ENCODE results near the gene VWC2.

The VWC2 gene

DNA sequence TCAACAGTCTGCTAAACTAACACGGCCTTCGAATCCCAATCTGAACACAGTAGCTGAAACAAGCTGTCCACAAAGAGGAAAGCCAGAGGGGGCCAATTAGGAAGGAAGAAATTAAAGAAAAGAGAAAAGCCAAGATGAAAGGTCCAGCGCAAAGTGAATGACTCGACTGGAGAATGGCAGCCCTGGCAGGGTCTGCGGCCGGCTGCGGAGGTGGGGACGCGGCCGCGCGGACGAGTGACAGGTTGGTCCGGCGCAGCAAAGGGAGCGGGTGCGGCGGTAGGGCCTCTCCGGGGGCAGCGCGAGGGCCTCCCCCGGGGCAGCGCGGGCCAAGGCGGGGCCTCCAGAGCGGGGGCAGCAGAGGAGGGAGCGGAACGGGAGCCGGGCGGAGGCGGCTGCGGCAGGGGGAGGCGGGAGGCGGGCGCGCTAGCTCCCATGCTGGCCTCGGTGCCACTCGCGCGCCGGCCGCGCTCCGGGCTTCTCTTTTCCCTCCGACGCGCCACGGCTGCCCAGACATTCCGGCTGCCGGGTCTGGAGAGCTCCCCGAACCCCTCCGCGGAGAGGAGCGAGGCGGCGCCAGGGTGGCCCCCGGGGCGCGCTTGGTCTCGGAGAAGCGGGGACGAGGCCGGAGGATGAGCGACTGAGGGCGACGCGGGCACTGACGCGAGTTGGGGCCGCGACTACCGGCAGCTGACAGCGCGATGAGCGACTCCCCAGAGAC lies at the start of gene VWC2:
VWC2 (plus strand) TSS at position 421 of the 718 bp plus-strand sequence. CDS start 1,798 bp downstream, outside the sequence.
- DNase-seq = no peak

DNA sequence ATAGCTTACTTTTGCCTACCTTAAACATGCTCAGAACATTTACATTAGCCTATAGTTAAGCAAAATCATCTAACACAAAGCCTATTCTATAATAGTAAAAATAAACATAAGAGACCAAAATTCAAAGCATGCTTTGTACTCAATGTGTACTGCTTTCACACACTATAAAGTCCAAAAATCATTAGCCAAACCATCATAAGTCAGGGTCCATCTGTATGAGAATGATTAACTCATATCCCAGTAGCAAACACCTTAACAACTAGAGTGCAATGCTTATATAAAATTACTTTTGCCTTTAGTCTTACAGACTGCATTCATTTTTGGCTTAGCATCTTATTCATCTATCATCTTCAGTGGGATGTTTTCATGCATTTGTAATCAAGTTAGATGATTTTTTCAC lies 49.4 kb upstream of the VWC2 start:
- no peak for DNase-seq

DNA sequence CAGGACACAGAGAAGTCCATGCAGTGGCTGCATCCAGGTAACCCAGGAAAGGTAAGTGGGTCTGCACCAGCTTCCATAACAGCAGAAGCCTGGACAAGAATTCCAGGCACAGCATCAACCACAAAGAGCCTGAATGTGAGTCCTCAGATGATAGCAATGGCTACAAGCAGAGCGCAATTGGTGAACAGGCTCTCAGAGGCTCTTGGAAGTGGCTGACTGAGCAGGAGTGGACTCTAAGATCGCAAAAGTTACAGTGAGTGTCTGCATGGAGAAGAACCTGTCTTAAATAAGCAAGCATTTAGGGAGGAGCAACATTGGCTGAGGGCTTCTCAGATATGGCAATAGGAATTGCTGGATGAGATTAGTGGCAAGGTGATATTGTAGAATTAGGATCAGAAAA lies 41.6 kb upstream of the VWC2 start:
- no peak for DNase-seq

GRCh38 chr7:49762666-49763065 lies 10.8 kb upstream of the VWC2 start:
- DNase-seq = no peak

GRCh38 chr7:49763791-49764190 lies 9.6 kb upstream of the VWC2 start:
- DNase-seq = no peak

GRCh38 chr7:49766966-49767365 lies 6.5 kb upstream of the VWC2 start:
- DNase-seq = no peak

DNA sequence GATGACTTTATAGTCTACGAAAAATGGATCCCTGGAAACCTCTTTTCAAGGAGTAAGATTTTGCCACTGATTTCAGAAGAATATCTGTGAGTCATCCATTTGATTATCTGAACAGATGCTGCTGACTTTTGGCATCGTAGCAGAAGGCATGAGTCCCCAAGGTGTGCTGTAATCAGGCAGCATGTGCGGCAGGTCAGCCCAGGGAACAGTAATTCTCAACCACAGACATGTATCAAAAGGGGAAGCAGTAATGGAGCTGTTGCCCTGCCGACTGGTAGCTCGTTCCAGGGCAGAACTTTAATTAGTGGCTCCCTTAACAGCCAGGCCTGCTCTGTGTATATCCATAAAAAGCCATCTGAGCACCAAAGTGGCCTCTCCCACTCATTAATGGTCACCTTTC lies 5.7 kb upstream of the VWC2 start:
- no peak for DNase-seq

GRCh38 chr7:49768254-49768653 lies 5.2 kb upstream of the VWC2 start:
- no peak for DNase-seq

DNA sequence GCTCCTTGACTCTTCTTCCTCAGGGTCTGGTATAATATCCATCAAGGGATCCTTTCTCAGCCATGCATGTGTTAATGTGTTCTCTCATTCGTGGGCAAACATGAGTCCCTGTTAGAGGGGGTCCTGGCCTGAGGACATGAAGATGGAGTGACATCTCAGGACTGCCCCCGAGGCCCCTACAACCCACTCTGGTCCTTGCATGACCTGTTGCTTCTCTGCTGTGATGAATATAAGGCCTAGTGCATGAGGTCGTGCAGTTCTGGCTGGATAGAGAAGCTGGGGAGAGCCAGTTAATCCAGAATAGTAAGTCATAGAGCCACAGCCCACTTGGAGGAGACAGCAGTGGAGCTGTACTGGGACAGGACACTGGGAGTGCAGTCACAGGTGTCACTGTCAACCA lies 4.6 kb upstream of the VWC2 start:
- no peak for DNase-seq

DNA sequence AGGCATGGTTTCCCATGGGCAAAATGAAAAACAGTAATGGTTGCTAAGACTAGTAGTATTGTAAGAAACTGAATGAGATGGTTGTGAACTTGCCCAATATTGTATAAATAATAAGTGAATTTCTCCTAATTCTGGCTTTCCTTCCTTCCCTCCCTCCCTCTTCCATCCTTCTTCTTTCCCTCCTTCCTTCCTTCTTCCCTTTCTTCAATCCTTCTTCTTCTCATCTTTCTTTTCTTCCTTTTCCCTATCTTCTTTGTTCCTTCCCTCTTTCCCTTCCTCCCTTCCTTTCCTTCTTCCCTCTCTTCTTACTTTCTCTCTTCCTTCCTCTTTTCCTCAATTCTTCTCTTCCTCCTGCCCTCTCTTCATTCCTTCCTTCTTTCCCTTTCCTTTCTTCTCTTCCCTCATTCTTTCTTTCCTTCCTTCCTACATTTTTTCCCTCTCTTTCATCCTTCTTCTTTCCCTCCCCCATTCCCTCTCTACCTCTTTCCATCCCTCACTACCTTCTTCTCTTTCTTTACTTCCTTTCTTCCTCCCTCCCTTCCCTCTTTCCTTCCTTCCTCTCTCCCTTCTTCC lies 4.1 kb upstream of the VWC2 start:
- DNase-seq = no peak

GRCh38 chr7:49770838-49771237 lies 2.6 kb upstream of the VWC2 start:
- no peak for DNase-seq

GRCh38 chr7:49771427-49772176 lies 1.8 kb upstream of the VWC2 start:
- no peak for DNase-seq

DNA sequence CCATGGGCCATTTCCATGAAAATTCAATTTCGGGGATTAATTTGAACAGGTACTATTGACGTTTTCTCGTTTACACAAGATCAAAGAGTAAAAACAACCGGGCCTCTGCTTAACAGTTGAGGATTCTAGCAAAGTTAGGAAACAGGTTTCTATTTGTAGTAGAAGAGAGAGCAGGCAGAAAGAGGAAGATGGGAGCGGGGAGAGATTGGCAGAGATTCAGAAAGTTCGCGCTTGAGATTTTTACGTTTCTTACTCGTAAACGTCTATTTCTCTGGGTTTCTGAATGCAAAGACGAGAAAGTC lies 571 bp upstream of the VWC2 start:
- DNase-seq = no peak

DNA sequence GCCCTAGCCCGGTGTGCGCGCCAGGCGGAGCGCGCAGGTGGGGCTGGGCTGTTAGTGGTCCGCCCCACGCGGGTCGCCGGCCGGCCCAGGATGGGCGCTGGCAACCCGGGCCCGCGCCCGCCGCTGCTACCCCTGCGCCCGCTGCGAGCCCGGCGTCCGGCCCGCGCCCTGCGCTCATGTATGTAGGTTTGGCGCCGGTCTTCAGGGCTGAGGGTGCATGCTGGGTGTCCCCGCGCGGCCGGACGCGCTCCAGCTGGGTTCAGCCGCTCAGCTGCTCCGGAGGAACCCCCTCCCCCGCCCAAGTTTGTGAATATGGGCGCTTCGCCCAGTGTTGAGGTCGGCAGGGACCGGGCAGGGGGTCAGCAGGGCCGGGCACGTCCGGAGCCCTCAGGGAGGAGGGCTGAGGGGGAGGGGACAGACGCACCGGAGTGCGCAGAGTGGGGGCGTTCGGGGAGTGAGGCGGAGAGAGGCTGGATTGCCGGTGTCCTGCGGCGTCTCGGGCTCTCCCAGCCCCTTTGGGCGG lies 559 bp downstream of the VWC2 start:
- DNase-seq = no peak

DNA sequence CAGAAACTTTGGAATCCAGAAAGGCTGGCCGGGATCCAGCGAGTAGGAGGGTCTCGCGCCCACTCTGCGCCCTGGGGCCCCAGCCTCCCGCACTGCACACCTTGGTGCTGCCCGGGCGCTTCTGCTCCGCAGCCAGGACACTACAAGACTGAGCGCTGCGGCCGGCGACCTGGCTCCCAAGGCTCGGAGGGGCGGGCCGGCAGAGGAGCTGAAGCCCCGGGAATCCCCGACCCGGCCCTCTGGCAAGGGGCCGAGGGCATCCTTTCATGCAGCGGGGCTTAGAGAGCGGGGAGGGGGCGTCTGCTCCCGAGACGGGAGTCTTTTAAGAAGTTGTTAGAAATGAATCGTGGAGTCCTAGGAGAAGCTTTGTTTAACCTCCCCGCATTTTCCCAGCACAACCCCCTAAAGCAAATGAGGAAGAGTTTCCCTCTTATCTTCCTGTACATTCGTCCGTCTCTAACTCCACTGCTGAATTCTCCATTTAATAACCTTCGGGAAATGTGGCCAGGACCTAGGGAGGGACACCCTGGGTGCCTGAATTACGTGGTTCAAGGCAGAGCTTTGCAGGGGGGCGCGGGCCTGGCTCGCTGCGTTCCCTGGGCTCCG lies 1.1 kb downstream of the VWC2 start:
- no peak for DNase-seq

DNA sequence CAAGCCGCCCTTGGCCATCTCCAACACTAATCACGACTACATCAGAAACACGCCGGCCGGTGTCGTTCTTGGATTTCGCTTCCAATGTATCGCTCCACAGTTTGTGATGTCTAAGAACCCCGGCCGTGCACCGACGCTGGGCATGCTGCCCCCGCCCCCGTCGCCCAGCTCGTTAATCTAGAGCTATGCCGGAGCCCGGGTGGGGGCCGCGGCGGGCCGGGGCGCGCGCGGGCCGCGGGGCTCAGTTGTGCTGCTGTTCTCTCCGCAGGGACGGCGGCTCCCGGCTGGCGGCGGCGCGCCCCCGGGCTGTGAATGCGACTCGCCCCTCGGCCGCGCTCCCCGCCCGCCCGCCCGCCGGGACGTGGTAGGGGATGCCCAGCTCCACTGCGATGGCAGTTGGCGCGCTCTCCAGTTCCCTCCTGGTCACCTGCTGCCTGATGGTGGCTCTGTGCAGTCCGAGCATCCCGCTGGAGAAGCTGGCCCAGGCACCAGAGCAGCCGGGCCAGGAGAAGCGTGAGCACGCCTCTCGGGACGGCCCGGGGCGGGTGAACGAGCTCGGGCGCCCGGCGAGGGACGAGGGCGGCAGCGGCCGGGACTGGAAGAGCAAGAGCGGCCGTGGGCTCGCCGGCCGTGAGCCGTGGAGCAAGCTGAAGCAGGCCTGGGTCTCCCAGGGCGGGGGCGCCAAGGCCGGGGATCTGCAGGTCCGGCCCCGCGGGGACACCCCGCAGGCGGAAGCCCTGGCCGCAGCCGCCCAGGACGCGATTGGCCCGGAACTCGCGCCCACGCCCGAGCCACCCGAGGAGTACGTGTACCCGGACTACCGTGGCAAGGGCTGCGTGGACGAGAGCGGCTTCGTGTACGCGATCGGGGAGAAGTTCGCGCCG lies 1.9 kb downstream of the VWC2 start:
- DNase-seq = no peak

DNA sequence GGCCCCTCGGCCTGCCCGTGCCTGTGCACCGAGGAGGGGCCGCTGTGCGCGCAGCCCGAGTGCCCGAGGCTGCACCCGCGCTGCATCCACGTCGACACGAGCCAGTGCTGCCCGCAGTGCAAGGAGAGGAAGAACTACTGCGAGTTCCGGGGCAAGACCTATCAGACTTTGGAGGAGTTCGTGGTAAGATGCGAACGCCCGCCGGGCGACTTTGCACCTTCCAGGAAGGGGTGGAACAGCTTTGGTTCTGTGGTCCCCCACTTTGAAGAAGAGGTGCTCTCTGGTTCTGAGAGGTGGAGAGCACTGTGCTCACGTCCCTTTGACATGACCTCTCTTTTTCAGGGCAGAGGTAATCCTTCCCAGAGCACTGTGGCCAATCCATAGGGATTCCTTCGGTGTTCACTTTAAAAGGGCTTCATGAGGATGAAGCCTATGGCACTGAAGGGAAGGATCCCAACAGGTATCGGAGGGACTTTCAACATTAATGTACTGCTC lies 2.6 kb downstream of the VWC2 start:
- no peak for DNase-seq

- DNase-seq = no peak
Observed at GRCh38 chr7:49776994-49777393, 3.6 kb downstream of the VWC2 start.

- no peak for DNase-seq
Observed at GRCh38 chr7:49778731-49779270, 5.4 kb downstream of the VWC2 start.

DNA sequence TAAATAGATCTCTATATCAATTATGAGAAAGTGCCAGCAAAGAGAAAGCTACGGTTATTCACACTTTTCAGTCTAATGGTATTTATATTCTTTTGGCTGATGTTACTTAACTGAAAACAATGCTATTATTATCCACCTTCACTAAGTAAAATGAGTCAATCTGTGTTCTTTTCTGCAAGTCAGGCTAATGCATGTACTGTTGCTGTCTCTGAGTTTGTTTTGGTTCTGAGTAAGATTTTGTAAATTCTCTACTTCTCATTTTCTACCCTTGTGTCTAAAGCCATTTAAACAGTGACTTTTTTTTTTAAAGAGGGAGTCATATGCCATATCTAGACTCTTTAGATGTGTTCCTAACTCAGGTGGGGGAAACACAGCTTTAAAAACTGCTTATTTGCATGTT lies 7.5 kb downstream of the VWC2 start:
- no peak for DNase-seq

DNA sequence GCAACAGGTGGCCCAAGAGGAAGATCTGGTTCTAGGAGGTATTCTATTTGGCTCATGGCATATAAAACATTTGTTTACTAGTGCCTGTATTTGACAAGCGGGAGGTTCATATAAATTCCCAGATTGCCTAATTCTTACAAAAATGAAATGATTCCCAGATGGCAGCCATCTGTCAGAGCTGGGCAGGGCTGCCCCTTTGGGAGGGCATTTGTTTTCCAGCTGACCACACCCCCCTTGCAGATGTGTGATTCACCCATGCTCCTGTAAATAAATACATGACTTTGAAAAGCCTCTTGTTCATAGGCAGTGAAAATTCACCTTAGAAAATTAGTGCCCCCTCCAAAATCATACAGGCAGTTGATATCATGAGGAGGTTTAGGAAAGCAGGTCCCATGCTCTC lies 8.6 kb downstream of the VWC2 start:
- DNase-seq = no peak

DNA sequence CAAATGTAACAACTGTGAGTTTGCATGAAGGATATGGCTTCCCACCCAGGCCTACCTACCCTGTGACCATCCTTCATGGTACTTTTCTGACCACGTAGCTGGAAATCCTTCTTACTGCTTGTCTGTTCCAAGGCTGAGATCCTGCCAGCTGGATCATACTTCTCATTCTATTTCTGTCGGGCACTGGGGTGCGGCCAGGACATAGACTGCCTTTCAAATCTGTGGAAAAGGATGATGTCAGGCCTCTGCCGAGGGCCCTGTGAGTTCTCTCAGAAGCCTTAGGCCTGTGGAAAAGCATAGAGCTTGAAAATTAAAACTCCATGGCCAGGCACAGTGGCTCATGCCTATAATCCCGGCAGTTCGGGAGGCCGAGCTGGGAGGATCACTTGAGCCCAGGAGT lies 10.0 kb downstream of the VWC2 start:
- DNase-seq = no peak

Measured in CD4-positive, alpha-beta T cell treated with Interleukin-1 beta for 1 hour (primary cell).